Esophagus muscularis mucosa (tissue), 4 donors: ENCODE measurements around the gene MED25. TPM values are rescaled to one million over a fixed set of nuclear protein-coding genes. Genes with fewer than 3 reads are reported as not detected.

Experiments used
- DNase-seq: peaks from one replicate; pipeline ENCODE4 v3.0.0-alpha.2; 2017; ENCODE audit errors: extremely low spot score
- H3K27ac ChIP-seq, 4 donors: fragments of 200-600 bp; sonication (generic); replicated peaks in 1 of 4; 1 replicate in 3 of 4; 2 replicates in 1 of 4; pipeline ENCODE4 v1.5.1; 2016 to 2019; ENCODE audit warnings: mild to moderate bottlenecking in 1 of 4
- H3K27me3 ChIP-seq, 4 donors: fragments of 200-600 bp; sonication (generic); one replicate each; pipeline versions ENCODE4 v1.5.1 to v1.6.0; 2016 to 2019
- H3K36me3 ChIP-seq, 4 donors: fragments of 200-600 bp; sonication (generic); one replicate each; pipeline ENCODE4 v1.5.1; 2016 to 2019
- H3K4me1 ChIP-seq, 4 donors: fragments of 200-600 bp; sonication (generic); one replicate each; pipeline ENCODE4 v1.5.1; 2016 to 2019
- H3K4me3 ChIP-seq, 4 donors: fragments of 200-600 bp; sonication (generic); 1 replicate in 2 of 4; 2 replicates in 2 of 4; pipeline ENCODE4 v1.5.1; 2016 to 2019; ENCODE audit warnings: mild to moderate bottlenecking in 4 of 4, moderate library complexity in 1 of 4
- H3K9me3 ChIP-seq, 4 donors: fragments of 200-600 bp; sonication (generic); 1 replicate in 3 of 4; 2 replicates in 1 of 4; pipeline ENCODE4 v1.5.1; 2016 to 2019
- CTCF ChIP-seq, 3 experiments: fragments of 200-600 bp in 2 of 3; fragments of 450-650 bp in 1 of 3; sonication (generic) in 2 of 3; IDR thresholded peaks; one replicate each; pipeline ENCODE4 v1.5.1; 2017 to 2019; ENCODE audit warnings: antibody characterized with exemption in 3 of 3, mild to moderate bottlenecking in 2 of 3, moderate library complexity in 1 of 3
- EP300 ChIP-seq: sonication (generic); formaldehyde crosslinking; IDR thresholded peaks from one replicate; pipeline ENCODE4 v1.6.1; 2017; ENCODE audit warnings: antibody characterized with exemption
- POLR2A ChIP-seq: fragments of 450-650 bp; IDR thresholded peaks from one replicate; pipeline ENCODE4 v1.6.1; 2017; ENCODE audit warnings: antibody characterized with exemption, moderate library complexity, mild to moderate bottlenecking, low read depth
- POLR2AphosphoS5 ChIP-seq, 2 donors: sonication (generic); formaldehyde crosslinking; IDR thresholded peaks; one replicate each; pipeline ENCODE4 v1.6.1; 2017; ENCODE audit warnings: antibody characterized with exemption in 2 of 2
- WGBS: methylation state at CpG from one replicate; pipeline ENCODE4 v1.1.5; 2018; 5-methylcytosine and 5-hydroxymethylcytosine counted together
- intact Hi-C: fragments of 100-400 bp; cut with DNase I; formaldehyde crosslinking; loops from one replicate; pipeline ENCODE4 v1.15.1; 2023
- total RNA-seq, 4 donors: library from RNA; depleted of rRNA; stranded (reverse); fragments of >200 nt; gene quantifications; one replicate each; pipeline versions ENCODE4 v1.1.0 to v1.2.1, GENCODE V29; 2016

MED25 gene
- total RNA-seq, 4 donors from 2014 or later = 22.5 to 36.0 (median 34.1) TPM

GRCh38 chr19:49792829-49793560 is 25.1 kb upstream of the MED25 start:
- 96% methylated on average over 17 of the region's 22 CpGs for WGBS
- intact Hi-C loops = no loop called here

DNA sequence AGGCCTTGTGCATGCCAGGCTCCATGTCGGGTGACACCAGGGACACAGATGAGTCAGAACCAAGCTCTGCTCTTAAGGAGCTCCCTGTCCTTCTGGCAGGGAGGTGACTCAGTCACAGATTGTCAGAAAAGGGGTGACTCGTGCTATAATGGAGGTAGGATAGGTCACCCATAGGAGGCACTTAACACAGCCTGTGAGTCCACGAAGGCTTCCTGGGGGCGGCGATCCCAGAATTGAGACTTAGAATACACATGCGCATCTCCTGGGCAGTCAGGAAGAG is 24.6 kb upstream of the MED25 start:
- intact Hi-C loops = no loop called here
- no peaks in the 10 kb centered on the region for H3K9me3 ChIP-seq
- H3K27ac ChIP-seq = no peak overlapping the region
- H3K4me1 ChIP-seq = peaks cover 0 to 17% (median 4%) of the 10 kb centered on the region in 4 donors
- TF ChIP-seq CTCF (IDR thresholded peaks at IDR 0.05) (no peak), POLR2A (no peak), EP300 (no peak), POLR2AphosphoS5 (IDR thresholded peaks at IDR 0.05) (no peak)
- 93% methylated on average over 6 of the region's 6 CpGs for WGBS
- H3K4me3 ChIP-seq = no peak overlapping the region
- DNase-seq = no peak
- H3K27me3 ChIP-seq = no peaks in the 10 kb centered on the region
- peaks cover 65 to 99% (median 96%) of the 10 kb centered on the region in 4 donors for H3K36me3 ChIP-seq

More at GRCh38 chr19:49792829-49793560, 25.1 kb upstream of the MED25 start:
- Histone ChIP-seq H3K36me3 (peaks cover 64 to 99% (median 95%) of the 10 kb centered on the region in 4 donors), H3K4me1 (peaks cover 0 to 17% (median 4%) of the 10 kb centered on the region in 4 donors), H3K4me3 (no peak overlapping the region), H3K27me3 (no peaks in the 10 kb centered on the region), H3K9me3 (no peaks in the 10 kb centered on the region), H3K27ac (no peak overlapping the region)
- TF ChIP-seq EP300 = no peak
- no peak for TF ChIP-seq CTCF (IDR thresholded peaks at IDR 0.05)
- TF ChIP-seq POLR2A = no peak
- TF ChIP-seq POLR2AphosphoS5 (IDR thresholded peaks at IDR 0.05) = no peak
- no peak for DNase-seq

- peaks cover 0 to 9% (median 4%) of the 10 kb centered on the region in 4 donors for H3K4me1 ChIP-seq
- TF ChIP-seq EP300 (no peak), POLR2AphosphoS5 (IDR thresholded peaks at IDR 0.05) (no peak), POLR2A (no peak), CTCF (IDR thresholded peaks at IDR 0.05) (no peak)
- no peaks in the 10 kb centered on the region for H3K27me3 ChIP-seq
- WGBS = 93% methylated on average over 18 of the region's 20 CpGs
- peaks cover 77 to 100% (median 99%) of the 10 kb centered on the region in 4 donors for H3K36me3 ChIP-seq
- H3K4me3 ChIP-seq = no peak overlapping the region
- H3K27ac ChIP-seq = no peak overlapping the region
- intact Hi-C loops = no loop called here
- no peak for DNase-seq
- H3K9me3 ChIP-seq = no peaks in the 10 kb centered on the region
Observed at GRCh38 chr19:49795615-49796014, 22.5 kb upstream of the MED25 start.

- H3K27ac ChIP-seq = no peak overlapping the region
- TF ChIP-seq POLR2AphosphoS5 (IDR thresholded peaks at IDR 0.05) (no peak), CTCF (IDR thresholded peaks at IDR 0.05) (no peak), EP300 (no peak), POLR2A (no peak)
- no peaks in the 10 kb centered on the region for H3K27me3 ChIP-seq
- intact Hi-C loops = no loop called here
- 90% methylated on average over 6 of the region's 11 CpGs for WGBS
- H3K36me3 ChIP-seq = peaks cover 61 to 98% (median 95%) of the 10 kb centered on the region in 4 donors
- H3K4me3 ChIP-seq = no peak overlapping the region
- no peak for DNase-seq
- H3K4me1 ChIP-seq = peaks cover 13 to 25% (median 22%) of the 10 kb centered on the region in 4 donors
- no peaks in the 10 kb centered on the region for H3K9me3 ChIP-seq
Observed at GRCh38 chr19:49798574-49798973, 19.5 kb upstream of the MED25 start.
